Omental fat pad (tissue), 4 donors: ENCODE measurements around the gene TDRD12. TPM values are rescaled to one million over a fixed set of nuclear protein-coding genes. Genes with fewer than 3 reads are reported as not detected.
"Not testable (repeated sequence)": the region's sequence is repeated elsewhere in the genome, so short reads cannot be mapped to it uniquely, and the experiment has no call there.

Experiments
- ATAC-seq: fragments of 150-250 bp; one replicate; pipeline ENCODE4 v1.9.1; 2016; ENCODE audit warnings: mild to moderate bottlenecking, moderate library complexity; ENCODE audit not compliant: low FRiP score
- DNase-seq: peaks from one replicate; pipeline ENCODE4 v3.0.0-alpha.2; 2019; ENCODE audit warnings: low spot score
- total RNA-seq, 4 donors: library from RNA; depleted of rRNA; stranded (reverse); fragments of >200 nt; gene quantifications; one replicate each; pipeline ENCODE4 v1.1.0, GENCODE V29; 2016
- TF ChIP-seq, protein P1 (sequence below), 3 donors: fragments of 450-650 bp; IDR thresholded peaks; one replicate each; pipeline ENCODE4 v1.5.1; 2016 to 2017; ENCODE audit warnings: antibody characterized with exemption in 3 of 3, mild to moderate bottlenecking in 3 of 3, moderate library complexity in 2 of 3

The TDRD12 gene
- total RNA-seq, 4 donors from 2014 or later: 0.50 to 1.3 TPM; not detected in 2

- TF ChIP-seq, protein P1, sequence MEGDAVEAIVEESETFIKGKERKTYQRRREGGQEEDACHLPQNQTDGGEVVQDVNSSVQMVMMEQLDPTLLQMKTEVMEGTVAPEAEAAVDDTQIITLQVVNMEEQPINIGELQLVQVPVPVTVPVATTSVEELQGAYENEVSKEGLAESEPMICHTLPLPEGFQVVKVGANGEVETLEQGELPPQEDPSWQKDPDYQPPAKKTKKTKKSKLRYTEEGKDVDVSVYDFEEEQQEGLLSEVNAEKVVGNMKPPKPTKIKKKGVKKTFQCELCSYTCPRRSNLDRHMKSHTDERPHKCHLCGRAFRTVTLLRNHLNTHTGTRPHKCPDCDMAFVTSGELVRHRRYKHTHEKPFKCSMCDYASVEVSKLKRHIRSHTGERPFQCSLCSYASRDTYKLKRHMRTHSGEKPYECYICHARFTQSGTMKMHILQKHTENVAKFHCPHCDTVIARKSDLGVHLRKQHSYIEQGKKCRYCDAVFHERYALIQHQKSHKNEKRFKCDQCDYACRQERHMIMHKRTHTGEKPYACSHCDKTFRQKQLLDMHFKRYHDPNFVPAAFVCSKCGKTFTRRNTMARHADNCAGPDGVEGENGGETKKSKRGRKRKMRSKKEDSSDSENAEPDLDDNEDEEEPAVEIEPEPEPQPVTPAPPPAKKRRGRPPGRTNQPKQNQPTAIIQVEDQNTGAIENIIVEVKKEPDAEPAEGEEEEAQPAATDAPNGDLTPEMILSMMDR (IDR thresholded peaks at IDR 0.05): no peak
- DNase-seq (no peak), ATAC-seq (no peak)
Observed at GRCh38 chr19:32831611-32832010, 112.0 kb downstream of the TDRD12 start.

GRCh38 chr19:32832094-32832493, 112.5 kb downstream of the TDRD12 start:
- not testable (repeated sequence) for DNase-seq, ATAC-seq

DNA sequence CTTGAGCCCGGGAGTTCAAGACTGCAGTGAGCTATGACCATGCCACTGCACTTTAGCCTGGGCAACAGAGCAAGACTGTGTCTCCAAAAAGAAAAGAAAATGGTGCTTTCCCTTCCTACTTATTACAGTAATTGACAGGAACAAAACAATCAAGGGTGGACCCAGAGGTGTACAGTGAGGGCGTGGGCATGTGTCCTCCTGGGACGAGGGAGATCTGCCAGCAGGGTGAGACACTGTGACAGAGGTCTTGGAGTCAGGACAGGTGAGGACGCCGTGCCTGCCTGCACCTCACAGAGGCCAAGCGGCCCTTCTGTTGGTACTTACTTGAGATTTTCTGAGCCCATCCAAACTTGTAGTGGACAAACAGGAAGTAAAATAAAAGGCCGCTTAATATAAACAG, 113.3 kb downstream of the TDRD12 start:
- not testable (repeated sequence) for DNase-seq, ATAC-seq

GRCh38 chr19:32833388-32833787, 113.8 kb downstream of the TDRD12 start:
- ATAC-seq, DNase-seq: not testable (repeated sequence)

DNA sequence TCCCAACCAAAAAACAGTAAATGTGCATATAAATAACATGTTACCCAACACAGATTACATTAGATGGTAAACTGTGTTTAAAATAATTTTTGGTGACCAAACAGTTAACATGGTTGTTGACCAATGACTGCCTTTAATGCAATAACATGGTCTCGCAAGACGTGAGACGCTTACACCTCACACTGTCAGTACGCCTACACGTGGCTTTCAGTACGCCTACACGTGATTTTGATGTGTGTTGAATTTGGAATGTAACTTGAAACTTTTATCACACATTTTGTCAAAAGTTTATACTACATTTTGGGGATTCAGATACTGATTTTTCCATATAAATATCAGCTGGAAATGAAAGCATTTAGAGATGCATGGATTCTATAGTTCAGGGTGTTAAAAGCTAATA, 118.0 kb downstream of the TDRD12 start:
- TF ChIP-seq, protein P1 (IDR thresholded peaks at IDR 0.05): no peak
- ATAC-seq (no peak), DNase-seq (no peak)

DNA sequence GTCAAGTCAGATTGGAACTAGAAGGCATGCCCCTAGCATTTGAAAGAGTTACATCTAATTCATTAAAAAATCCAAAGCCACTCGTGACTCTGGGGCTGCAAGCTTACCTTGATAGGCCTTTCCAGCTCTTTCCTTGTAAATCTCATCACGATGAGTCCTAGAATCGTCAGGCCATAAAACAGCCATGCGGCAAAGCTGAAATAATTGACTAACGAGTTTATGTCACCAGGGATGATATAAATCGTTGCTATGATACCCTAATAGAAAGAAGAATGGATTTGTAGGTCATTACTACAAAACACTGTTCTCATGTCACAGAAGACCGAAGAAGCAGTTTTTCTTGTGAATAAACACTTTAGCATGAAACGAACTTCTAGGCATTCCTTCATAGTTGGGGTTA, 122.5 kb downstream of the TDRD12 start:
- DNase-seq (no peak), ATAC-seq (no peak)
- TF ChIP-seq, protein P1 (IDR thresholded peaks at IDR 0.05): no peak

- DNase-seq: no peak
- no peak for ATAC-seq
- TF ChIP-seq, protein P1 (IDR thresholded peaks at IDR 0.05): no peak
Observed at GRCh38 chr19:32843716-32844245, 124.2 kb downstream of the TDRD12 start.

DNA sequence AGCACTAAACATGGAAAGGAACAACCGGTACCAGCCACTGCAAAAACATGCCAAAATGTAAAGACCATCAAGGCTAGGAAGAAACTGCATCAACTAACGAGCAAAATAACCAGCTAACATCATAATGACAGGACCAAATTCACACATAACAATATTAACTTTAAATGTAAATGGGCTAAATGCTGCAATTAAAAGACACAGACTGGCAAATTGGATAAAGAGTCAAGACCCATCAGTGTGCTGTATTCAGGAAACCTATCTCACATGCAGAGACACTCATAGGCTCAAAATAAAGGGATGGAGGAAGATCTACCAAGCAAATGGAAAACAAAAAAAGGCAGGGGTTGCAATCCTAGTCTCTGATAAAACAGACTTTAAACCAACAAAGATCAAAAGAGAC, 128.5 kb downstream of the TDRD12 start:
- DNase-seq, ATAC-seq: not testable (repeated sequence)

DNA sequence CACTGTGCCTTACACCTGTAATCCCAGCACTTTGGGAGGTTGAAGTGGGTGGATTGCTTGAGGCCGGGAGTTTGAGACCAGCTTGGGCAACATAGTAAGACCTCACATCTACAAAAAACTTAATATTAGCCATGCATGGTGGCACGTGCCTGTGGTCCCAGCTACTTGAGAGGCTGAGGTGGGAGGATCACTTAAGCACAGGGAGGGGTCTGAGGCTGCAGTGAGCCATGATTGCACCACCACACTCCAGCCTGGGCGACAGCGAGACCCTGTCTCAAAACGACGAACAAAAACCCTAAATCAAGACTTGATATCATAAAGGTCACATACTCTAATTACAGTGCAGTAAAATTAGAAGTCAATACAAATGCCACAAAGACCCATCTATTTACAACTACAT, 132.6 kb downstream of the TDRD12 start:
- no peak for DNase-seq
- TF ChIP-seq, protein P1 (IDR thresholded peaks at IDR 0.05): no peak
- ATAC-seq: no peak

- not testable (repeated sequence) for DNase-seq, ATAC-seq
Observed at GRCh38 chr19:32856818-32857217, 137.3 kb downstream of the TDRD12 start.
